NT2/D1 (cell line): ENCODE measurements around the gene GPR45.
A peak's percentile ranks its signal among the peaks of the same experiment; 100 is the strongest.

Experiments
- DNase-seq: peaks from one replicate; pipeline ENCODE4 v3.0.0-alpha.2; 2011; ENCODE audit warnings: low read depth, low spot score
- H3K27me3 ChIP-seq: 2 replicates; pipeline ENCODE4 v1.6.0; 2011; ENCODE audit warnings: mild to moderate bottlenecking; ENCODE audit not compliant: insufficient read length, insufficient read depth
- H3K36me3 ChIP-seq: 2 replicates; pipeline ENCODE4 v1.6.1; 2011; ENCODE audit warnings: mild to moderate bottlenecking, low read length, mixed read lengths; ENCODE audit not compliant: insufficient read depth, insufficient read length
- H3K4me1 ChIP-seq: 2 replicates; pipeline ENCODE4 v1.5.1; 2011; ENCODE audit not compliant: insufficient read depth, insufficient read length
- H3K4me3 ChIP-seq: 2 replicates; pipeline ENCODE4 v1.5.1; 2011; ENCODE audit warnings: low read depth; ENCODE audit not compliant: insufficient read length
- H3K9ac ChIP-seq: 2 replicates; pipeline ENCODE4 v1.6.0; 2011; ENCODE audit warnings: low read depth; ENCODE audit not compliant: insufficient read length
- H3K9me3 ChIP-seq: 2 replicates; pipeline ENCODE4 v1.5.1; 2011; ENCODE audit warnings: mild to moderate bottlenecking, low read length; ENCODE audit not compliant: insufficient read depth
- SUZ12 ChIP-seq: IDR thresholded peaks from 2 replicates; pipeline ENCODE4 v1.6.1; 2011; ENCODE audit not compliant: insufficient read length, insufficient read depth; ENCODE audit errors: extremely low read depth
- YY1 ChIP-seq: IDR thresholded peaks from 2 replicates; pipeline ENCODE4 v1.6.1; 2011; ENCODE audit not compliant: insufficient read length, insufficient read depth
- ZNF274 ChIP-seq: IDR thresholded peaks from 2 replicates; pipeline ENCODE4 v1.6.1; 2011; ENCODE audit warnings: mild to moderate bottlenecking, low read depth, low read length

Gene GPR45

GRCh38 chr2:105235388-105236059 lies 6.0 kb upstream of the GPR45 start:
- H3K9me3 ChIP-seq = no peaks in the 10 kb centered on the region
- TF ChIP-seq YY1 = no peak
- no peak for TF ChIP-seq SUZ12
- no peak for TF ChIP-seq ZNF274
- peak overlapping the region; percentile 27 for H3K9ac ChIP-seq
- H3K27me3 ChIP-seq = peaks cover 11% of the 10 kb centered on the region
- H3K4me3 ChIP-seq = no peak overlapping the region
- H3K36me3 ChIP-seq = no peaks in the 10 kb centered on the region
- no peaks in the 10 kb centered on the region for H3K4me1 ChIP-seq
- DNase-seq = peak; percentile 87

- Histone ChIP-seq H3K9ac (no peak overlapping the region), H3K36me3 (no peaks in the 10 kb centered on the region), H3K4me1 (no peaks in the 10 kb centered on the region), H3K4me3 (no peak overlapping the region), H3K27me3 (peaks cover 11% of the 10 kb centered on the region), H3K9me3 (no peaks in the 10 kb centered on the region)
- no peak for DNase-seq
- TF ChIP-seq YY1 (no peak), SUZ12 (no peak), ZNF274 (no peak)
Observed at GRCh38 chr2:105236060-105236424, 5.5 kb upstream of the GPR45 start.

- H3K4me3 ChIP-seq = no peak overlapping the region
- no peaks in the 10 kb centered on the region for H3K9me3 ChIP-seq
- H3K27me3 ChIP-seq = peaks cover 11% of the 10 kb centered on the region
- H3K36me3 ChIP-seq = no peaks in the 10 kb centered on the region
- no peak for DNase-seq
- no peak overlapping the region for H3K9ac ChIP-seq
- TF ChIP-seq YY1 (no peak), ZNF274 (no peak), SUZ12 (no peak)
- no peaks in the 10 kb centered on the region for H3K4me1 ChIP-seq
Observed at GRCh38 chr2:105237045-105237765, 4.3 kb upstream of the GPR45 start.

- H3K27me3 ChIP-seq = peaks cover 11% of the 10 kb centered on the region
- no peaks in the 10 kb centered on the region for H3K4me1 ChIP-seq
- no peak overlapping the region for H3K9ac ChIP-seq
- no peaks in the 10 kb centered on the region for H3K9me3 ChIP-seq
- DNase-seq = no peak
- H3K4me3 ChIP-seq = no peak overlapping the region
- TF ChIP-seq ZNF274 (no peak), SUZ12 (no peak), YY1 (no peak)
- H3K36me3 ChIP-seq = no peaks in the 10 kb centered on the region
Observed at GRCh38 chr2:105238664-105239240, 2.8 kb upstream of the GPR45 start.

GRCh38 chr2:105239924-105240323 lies 1.6 kb upstream of the GPR45 start:
- no peak overlapping the region for H3K4me3 ChIP-seq
- no peaks in the 10 kb centered on the region for H3K36me3 ChIP-seq
- no peaks in the 10 kb centered on the region for H3K4me1 ChIP-seq
- H3K9me3 ChIP-seq = no peaks in the 10 kb centered on the region
- peaks cover 10% of the 10 kb centered on the region for H3K27me3 ChIP-seq
- TF ChIP-seq SUZ12 (no peak), ZNF274 (no peak), YY1 (no peak)
- no peak overlapping the region for H3K9ac ChIP-seq
- DNase-seq = no peak

- Histone ChIP-seq H3K9ac (no peak overlapping the region), H3K4me1 (no peaks in the 10 kb centered on the region), H3K36me3 (no peaks in the 10 kb centered on the region), H3K27me3 (peaks cover under 1% of the 10 kb centered on the region), H3K9me3 (no peaks in the 10 kb centered on the region; the same call in 1 of the 2 replicates), H3K4me3 (no peak overlapping the region)
- DNase-seq = no peak
- TF ChIP-seq SUZ12 (no peak), YY1 (no peak), ZNF274 (no peak)
Observed at GRCh38 chr2:105242286-105242993, 897 bp downstream of the GPR45 start.

- no peaks in the 10 kb centered on the region for H3K36me3 ChIP-seq
- H3K9me3 ChIP-seq = peaks cover 8% of the 10 kb centered on the region; the same call in 1 of the 2 replicates
- no peak overlapping the region for H3K4me3 ChIP-seq
- H3K9ac ChIP-seq = no peak overlapping the region
- TF ChIP-seq YY1 = no peak
- no peak for TF ChIP-seq ZNF274
- no peaks in the 10 kb centered on the region for H3K27me3 ChIP-seq
- peak; percentile 35 for DNase-seq
- H3K4me1 ChIP-seq = no peaks in the 10 kb centered on the region
Observed at GRCh38 chr2:105243961-105244360, 2.4 kb downstream of the GPR45 start.
